ENCODE data around the gene TUBG1.

DNA sequence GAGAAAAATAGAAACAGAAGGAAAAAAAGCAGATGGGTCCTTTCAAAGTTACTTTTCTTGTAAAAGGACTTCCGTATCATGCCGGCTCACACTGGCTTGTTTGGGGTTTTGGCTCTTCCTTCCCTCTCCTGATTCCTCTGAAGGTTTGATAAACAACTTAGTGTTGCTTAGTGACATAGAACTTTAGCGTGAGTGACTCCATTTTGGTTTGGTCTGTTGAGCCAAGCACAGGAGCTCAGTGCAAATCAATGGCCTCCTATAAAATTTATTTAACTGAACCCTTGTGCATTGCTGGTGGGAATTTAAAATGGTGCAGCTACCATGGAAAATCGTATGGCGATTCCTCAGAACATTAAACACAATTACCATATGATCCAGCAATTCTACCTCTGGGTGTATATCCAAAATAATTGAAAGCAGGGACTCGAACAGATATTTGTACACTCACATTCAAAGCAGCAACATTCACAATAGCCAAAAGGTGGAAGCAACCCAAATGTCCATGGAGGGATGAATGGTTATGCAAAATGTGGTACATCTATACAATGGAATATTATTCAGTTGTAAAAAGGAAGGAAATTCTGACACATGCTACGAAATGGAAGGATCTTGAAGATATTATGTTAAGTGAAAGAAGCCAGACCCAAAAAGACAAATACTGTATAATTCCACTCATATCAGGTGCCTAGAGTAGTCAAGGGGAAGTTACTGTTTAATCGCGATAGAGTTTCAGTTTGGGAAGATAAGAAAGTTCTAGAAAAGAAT is 48.5 kb downstream of the TUBG1 start:
- TF ChIP-seq JUND (IDR thresholded peaks at IDR 0.05) (no peak), EZH2phosphoT487 (IDR thresholded peaks at IDR 0.05; ENCODE audit: borderline replicate concordance, low read depth) (no peak), EP300 (IDR thresholded peaks at IDR 0.05; ENCODE audit: borderline replicate concordance in 1 of 2, low read depth in 1 of 2, low read length in 1 of 2) (no peak), ELF1 (IDR thresholded peaks at IDR 0.05) (no peak), POLR2AphosphoS5 (IDR thresholded peaks at IDR 0.05; ENCODE audit: low read depth, low read length) (no peak), TAF1 (IDR thresholded peaks at IDR 0.05; ENCODE audit: borderline replicate concordance, low read depth, low read length) (no peak), FOSL2 (IDR thresholded peaks at IDR 0.05; ENCODE audit: borderline replicate concordance, low read depth) (no peak)
- TF ChIP-seq, protein P1, sequence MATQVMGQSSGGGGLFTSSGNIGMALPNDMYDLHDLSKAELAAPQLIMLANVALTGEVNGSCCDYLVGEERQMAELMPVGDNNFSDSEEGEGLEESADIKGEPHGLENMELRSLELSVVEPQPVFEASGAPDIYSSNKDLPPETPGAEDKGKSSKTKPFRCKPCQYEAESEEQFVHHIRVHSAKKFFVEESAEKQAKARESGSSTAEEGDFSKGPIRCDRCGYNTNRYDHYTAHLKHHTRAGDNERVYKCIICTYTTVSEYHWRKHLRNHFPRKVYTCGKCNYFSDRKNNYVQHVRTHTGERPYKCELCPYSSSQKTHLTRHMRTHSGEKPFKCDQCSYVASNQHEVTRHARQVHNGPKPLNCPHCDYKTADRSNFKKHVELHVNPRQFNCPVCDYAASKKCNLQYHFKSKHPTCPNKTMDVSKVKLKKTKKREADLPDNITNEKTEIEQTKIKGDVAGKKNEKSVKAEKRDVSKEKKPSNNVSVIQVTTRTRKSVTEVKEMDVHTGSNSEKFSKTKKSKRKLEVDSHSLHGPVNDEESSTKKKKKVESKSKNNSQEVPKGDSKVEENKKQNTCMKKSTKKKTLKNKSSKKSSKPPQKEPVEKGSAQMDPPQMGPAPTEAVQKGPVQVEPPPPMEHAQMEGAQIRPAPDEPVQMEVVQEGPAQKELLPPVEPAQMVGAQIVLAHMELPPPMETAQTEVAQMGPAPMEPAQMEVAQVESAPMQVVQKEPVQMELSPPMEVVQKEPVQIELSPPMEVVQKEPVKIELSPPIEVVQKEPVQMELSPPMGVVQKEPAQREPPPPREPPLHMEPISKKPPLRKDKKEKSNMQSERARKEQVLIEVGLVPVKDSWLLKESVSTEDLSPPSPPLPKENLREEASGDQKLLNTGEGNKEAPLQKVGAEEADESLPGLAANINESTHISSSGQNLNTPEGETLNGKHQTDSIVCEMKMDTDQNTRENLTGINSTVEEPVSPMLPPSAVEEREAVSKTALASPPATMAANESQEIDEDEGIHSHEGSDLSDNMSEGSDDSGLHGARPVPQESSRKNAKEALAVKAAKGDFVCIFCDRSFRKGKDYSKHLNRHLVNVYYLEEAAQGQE (IDR thresholded peaks at IDR 0.05; ENCODE audit: low read depth, low read length), result no peak
- TF ChIP-seq, protein P2, sequence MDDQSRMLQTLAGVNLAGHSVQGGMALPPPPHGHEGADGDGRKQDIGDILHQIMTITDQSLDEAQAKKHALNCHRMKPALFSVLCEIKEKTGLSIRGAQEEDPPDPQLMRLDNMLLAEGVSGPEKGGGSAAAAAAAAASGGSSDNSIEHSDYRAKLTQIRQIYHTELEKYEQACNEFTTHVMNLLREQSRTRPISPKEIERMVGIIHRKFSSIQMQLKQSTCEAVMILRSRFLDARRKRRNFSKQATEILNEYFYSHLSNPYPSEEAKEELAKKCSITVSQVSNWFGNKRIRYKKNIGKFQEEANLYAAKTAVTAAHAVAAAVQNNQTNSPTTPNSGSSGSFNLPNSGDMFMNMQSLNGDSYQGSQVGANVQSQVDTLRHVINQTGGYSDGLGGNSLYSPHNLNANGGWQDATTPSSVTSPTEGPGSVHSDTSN (IDR thresholded peaks at IDR 0.05), result no peak
- TF ChIP-seq, protein P3, sequence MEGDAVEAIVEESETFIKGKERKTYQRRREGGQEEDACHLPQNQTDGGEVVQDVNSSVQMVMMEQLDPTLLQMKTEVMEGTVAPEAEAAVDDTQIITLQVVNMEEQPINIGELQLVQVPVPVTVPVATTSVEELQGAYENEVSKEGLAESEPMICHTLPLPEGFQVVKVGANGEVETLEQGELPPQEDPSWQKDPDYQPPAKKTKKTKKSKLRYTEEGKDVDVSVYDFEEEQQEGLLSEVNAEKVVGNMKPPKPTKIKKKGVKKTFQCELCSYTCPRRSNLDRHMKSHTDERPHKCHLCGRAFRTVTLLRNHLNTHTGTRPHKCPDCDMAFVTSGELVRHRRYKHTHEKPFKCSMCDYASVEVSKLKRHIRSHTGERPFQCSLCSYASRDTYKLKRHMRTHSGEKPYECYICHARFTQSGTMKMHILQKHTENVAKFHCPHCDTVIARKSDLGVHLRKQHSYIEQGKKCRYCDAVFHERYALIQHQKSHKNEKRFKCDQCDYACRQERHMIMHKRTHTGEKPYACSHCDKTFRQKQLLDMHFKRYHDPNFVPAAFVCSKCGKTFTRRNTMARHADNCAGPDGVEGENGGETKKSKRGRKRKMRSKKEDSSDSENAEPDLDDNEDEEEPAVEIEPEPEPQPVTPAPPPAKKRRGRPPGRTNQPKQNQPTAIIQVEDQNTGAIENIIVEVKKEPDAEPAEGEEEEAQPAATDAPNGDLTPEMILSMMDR (IDR thresholded peaks at IDR 0.05), result no peak
- TF ChIP-seq, protein P4, sequence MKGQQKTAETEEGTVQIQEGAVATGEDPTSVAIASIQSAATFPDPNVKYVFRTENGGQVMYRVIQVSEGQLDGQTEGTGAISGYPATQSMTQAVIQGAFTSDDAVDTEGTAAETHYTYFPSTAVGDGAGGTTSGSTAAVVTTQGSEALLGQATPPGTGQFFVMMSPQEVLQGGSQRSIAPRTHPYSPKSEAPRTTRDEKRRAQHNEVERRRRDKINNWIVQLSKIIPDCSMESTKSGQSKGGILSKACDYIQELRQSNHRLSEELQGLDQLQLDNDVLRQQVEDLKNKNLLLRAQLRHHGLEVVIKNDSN (IDR thresholded peaks at IDR 0.05; ENCODE audit: borderline replicate concordance, low read depth), result no peak
- TF ChIP-seq, protein P5, sequence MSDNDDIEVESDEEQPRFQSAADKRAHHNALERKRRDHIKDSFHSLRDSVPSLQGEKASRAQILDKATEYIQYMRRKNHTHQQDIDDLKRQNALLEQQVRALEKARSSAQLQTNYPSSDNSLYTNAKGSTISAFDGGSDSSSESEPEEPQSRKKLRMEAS (IDR thresholded peaks at IDR 0.05; ENCODE audit: low read depth), result no peak

Measured in SK-N-SH (cell line).